HG03575 (cell line): ENCODE results near the gene NPM1.
"Not testable (repeated sequence)": the region's sequence is repeated elsewhere in the genome, so short reads cannot be mapped to it uniquely, and the experiment has no call there.

ENCODE experiments used
- ATAC-seq: cut with Tn5 transposase; IDR thresholded peaks from one replicate; pipeline ENCODE4 v1.9.1; 2021; ENCODE audit not compliant: unreplicated experiment, insufficient number of reproducible peaks, low FRiP score; ENCODE audit errors: extremely low read depth

The NPM1 gene

GRCh38 chr5:171405615-171406014 lies 18.0 kb downstream of the NPM1 start:
- ATAC-seq = no peak

GRCh38 chr5:171407234-171407633 lies 19.6 kb downstream of the NPM1 start:
- no peak for ATAC-seq

GRCh38 chr5:171409164-171410136 lies 21.8 kb downstream of the NPM1 start:
- ATAC-seq = no peak

DNA sequence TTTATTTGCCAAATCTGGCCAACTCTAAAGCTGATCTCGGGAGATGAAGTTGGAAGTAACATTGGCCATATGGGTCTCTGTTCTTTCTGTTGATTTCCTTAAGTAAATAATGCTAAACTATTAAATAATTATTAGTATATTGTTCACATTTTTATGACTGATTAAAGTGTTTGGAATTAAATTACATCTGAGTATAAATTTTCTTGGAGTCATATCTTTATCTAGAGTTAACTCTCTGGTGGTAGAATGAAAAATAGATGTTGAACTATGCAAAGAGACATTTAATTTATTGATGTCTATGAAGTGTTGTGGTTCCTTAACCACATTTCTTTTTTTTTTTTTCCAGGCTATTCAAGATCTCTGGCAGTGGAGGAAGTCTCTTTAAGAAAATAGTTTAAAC lies 22.5 kb downstream of the NPM1 start:
- ATAC-seq = no peak

DNA sequence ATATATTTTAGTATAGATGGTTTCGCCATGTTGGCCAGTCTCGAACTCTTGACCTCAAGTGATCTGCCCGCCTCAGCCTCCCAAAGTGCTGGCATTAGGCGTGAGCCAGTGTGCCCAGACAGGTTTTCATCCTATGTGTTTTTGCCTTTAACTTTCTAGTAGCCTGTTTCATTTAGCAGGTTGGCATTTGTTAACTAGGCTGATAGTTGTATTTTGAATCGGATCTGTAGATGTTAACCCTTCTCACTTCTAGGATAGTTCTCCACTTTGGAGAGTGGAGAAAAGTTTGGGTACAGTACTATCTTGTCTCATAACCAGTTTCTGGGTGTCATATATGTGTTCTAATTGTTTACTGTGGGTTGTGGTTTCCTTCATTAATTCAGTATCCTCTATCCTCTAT lies 24.5 kb downstream of the NPM1 start:
- no peak for ATAC-seq

GRCh38 chr5:171413153-171413910 lies 25.7 kb downstream of the NPM1 start:
- ATAC-seq = no peak

DNA sequence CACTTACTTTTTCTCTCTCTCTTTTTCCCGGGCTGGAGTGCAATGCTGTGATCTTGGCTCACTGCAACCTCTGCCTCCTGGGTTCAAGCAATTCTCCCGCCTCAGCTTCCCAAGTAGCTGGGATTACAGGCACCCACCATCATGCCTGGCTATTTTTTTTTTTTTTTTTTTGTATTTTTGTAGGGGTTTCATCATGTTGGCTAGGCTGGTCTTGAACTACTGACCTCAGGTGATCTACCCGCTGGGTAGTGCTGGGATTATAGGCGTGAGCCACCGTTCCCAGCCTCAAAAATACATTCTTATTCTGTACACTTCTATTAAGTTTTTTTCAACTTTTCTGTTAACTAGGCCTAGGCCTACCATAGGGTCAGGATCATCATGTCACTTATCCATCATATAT lies 26.3 kb downstream of the NPM1 start:
- not testable (repeated sequence) for ATAC-seq

DNA sequence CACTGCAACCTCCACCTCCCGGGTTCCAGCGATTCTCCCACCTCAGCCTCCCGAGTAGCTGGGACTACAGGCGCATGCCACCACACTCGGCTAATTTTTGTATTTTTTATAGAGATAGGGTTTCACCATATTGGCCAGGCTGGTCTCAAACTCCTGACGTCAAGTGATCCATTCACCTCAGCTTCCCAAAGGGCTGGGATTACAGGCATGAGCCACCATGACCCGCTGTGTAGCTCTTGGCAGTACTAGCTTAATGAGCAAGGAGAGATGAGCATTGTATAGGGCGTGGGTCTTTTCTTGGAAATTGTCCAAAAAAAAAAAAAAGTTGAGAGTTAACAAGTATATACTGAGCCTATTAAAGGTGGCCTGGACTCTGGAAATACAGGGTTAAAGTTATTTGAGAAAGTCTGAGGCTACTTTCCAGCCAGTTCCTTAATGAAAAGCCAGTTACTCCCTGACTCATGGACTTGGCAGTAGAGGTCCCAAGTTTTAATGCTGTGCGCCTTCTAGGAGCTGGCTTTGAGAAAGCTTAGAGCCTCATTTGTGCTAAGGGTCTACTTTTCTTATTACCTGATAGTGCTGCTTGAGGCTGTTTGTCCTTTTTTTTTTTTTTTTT lies 27.6 kb downstream of the NPM1 start:
- ATAC-seq = no peak

GRCh38 chr5:171416160-171417049 lies 28.8 kb downstream of the NPM1 start:
- ATAC-seq = no peak

DNA sequence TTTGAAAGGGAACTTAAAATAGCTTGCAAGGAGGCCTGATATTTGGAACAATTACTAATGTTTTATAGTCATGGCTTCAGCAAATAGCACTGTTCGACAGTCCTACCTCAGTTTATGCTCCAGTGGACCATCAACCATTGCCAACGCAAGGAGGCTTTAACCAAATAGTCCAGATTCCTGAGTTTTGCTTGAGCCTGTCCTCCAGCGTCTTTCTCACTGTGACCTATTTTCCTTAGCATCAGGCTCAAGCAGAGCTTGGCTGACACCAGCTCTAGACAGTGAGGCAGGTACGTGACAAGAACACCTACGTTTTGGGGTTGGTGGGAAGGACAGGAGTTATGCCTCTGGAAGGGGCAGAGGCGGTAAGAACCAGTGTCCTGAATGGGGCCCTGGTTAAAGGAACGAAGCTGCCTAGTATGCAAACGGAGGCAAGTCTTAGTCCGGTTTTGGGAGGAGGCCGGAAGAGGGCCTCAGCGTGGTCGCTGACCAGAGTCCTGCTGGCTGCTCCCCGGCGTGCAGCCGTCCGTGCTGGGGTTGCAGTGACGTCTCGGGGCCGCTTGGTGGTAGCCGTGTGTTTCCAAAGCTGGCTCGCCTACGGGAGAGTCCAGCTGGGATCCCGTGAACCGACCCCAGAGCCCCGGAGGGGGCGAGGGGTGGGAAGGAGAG lies 30.8 kb downstream of the NPM1 start:
- ATAC-seq = no peak

DNA sequence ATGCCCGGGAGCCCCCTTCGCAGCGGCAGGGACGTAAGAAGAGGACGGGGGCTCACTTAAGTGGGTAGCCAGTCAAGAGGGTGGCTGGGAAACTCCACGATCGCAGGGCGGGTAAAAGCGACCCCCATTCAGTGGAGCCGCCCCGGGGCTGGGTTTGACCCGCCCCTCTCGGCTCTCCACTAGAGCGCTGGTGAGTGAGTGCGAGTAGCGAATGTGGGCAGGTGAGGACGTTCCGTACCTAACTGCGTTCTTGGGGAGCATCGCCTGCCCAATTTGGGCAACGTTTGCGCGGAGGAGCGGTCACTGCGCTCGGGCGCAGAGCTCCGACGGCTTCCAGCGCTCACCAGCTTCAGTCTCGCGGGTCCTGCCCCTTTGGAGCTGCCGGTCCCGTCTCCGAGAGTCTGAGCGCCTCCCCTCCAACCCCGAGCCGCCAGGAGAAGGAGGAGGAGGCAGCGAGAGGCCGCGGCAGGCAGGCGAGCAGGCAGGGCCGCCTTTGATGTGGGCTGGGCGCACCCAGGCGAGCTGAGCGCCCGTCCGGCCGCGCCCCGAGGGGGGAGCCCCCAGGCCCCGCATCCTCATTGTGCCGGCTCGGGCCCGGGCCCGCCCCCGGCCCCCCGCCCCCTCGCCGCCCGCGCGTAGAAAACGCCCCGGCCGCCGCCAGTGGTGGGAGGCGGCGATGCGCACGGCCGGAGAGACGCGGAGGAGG lies 31.5 kb downstream of the NPM1 start, which contains the start of gene FGF18:
Gene FGF18 (plus strand): TSS at position 666 of the 706 bp plus-strand sequence. CDS start 553 bp downstream, outside the sequence.
- no peak for ATAC-seq

- no peak for ATAC-seq
Observed at GRCh38 chr5:171419688-171420430, 32.2 kb downstream of the NPM1 start.

GRCh38 chr5:171420431-171421241 lies 33.0 kb downstream of the NPM1 start:
- ATAC-seq = no peak

DNA sequence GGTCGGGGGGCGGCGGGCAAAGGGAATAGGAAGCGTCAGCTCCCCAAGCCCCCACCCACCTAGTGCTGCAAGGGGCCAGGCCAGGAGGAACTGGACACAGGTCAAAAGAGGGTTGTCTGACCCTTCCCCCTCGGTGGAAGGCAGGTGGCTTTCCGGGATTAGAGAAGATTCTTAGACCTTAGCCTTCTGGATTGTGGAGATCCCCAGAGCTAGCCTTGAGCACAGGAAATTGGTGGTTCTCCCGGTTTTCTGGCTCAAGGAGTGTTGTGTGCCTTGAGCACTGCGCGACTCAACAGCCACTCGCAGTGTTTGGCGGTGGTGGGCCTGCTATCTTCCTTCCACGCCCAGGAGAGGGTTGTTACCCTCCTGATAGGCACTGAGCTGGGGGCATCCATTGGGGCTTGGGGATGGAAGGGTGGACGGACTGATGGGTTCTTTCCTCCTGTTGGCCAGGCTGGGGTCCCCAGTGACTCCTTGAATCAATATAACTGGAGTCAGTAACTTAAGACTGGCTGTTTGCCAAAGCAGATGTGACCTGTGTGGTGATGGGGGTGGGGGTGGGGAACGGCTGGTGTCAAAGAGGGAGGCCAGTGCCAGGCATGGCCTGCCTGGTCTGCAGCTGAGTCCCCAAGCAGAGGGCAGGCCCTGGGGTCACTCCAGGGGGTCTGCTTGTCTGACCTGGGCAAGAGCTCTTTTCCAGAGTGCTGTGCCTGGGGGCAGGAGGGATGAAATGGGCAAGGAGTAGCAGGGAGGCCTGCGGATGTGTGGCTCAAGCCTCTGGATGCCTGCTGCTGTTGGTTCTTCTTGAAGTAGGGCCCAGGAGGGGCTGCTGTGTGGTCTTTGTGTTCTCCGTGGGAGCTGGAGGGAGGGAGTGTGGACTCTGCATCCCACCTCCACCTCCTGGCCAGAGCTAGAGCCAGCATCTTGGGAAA lies 33.9 kb downstream of the NPM1 start:
- no peak for ATAC-seq

DNA sequence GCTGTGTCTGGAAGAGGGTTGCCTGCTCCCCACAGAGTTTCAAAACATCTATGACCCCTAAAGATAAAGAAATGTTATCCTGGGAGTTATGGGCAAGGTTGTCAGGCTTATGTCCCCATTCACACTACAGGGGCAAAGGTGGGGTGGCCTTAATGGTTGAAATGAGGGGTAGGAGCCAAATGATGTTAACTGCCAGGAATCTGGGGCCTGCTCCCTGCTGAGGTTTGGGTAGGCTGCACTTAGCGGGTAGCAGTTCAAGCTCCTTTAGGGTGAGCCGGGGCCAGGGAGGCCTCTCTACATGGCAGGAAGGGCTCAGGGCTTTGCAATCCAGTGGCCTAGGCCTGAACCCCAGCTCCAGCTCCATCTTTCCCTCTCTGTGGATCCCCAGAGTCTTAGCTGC lies 34.8 kb downstream of the NPM1 start:
- no peak for ATAC-seq
